GM12875 (cell line): Measurements from ENCODE around the gene SNX20.

ENCODE experiments used
- H3K4me3 ChIP-seq: one replicate; pipeline ENCODE4 v1.5.1; 2011; ENCODE audit warnings: low read depth, low read length, control low read depth
- CTCF ChIP-seq: IDR thresholded peaks from 2 replicates; pipeline ENCODE4 v1.5.1; 2011; ENCODE audit warnings: low read depth, mild to moderate bottlenecking, control low read depth, inconsistent platforms, low read length, moderate library complexity, borderline replicate concordance; ENCODE audit not compliant: insufficient read depth

Gene SNX20

DNA sequence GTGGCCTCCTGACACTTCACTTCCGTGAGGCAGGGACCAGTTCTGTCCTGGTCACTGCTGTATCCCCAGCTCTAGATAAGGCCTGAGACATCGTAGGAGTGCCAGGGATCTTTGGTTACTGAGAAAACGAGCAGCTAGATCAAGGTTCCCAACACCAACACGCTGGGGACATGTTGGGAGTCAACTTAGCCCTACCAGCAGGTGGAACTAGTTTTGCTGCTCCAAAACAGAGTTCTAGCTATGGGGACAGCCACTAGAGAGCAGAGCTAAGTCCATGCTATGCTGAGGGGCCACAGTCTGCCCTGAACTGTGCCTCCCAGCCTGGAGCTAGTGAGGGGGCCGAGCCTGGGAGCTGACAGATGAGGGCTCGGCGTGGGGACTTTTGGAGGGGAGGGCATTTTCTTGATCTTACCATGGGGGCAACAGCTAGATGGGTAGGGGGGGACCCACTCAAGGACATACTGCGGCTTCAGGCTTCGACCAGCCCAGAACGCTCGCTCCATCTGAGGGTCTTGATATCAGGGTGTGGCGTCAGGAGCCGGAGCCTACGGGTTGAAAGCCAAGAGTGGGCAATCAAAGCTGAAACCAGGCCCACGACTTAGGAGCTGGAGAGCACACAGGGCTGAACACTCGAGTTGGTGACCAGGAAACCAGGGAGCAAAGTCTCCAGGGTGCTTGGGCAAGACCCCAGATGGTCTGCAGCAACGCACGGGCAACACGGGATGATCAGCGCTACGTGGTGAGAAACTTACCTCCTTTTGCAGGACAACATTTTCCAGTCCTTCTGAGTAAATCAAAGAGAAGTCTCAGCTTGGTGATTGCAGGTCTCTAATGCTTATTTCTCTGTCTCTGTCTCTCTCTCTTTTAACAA is 13.4 kb downstream of the SNX20 start:
- H3K4me3 ChIP-seq = no peak overlapping the region
- 0 out of 2 replicates have a peak, but pooled peaks have one; percentile 16 for TF ChIP-seq CTCF

DNA sequence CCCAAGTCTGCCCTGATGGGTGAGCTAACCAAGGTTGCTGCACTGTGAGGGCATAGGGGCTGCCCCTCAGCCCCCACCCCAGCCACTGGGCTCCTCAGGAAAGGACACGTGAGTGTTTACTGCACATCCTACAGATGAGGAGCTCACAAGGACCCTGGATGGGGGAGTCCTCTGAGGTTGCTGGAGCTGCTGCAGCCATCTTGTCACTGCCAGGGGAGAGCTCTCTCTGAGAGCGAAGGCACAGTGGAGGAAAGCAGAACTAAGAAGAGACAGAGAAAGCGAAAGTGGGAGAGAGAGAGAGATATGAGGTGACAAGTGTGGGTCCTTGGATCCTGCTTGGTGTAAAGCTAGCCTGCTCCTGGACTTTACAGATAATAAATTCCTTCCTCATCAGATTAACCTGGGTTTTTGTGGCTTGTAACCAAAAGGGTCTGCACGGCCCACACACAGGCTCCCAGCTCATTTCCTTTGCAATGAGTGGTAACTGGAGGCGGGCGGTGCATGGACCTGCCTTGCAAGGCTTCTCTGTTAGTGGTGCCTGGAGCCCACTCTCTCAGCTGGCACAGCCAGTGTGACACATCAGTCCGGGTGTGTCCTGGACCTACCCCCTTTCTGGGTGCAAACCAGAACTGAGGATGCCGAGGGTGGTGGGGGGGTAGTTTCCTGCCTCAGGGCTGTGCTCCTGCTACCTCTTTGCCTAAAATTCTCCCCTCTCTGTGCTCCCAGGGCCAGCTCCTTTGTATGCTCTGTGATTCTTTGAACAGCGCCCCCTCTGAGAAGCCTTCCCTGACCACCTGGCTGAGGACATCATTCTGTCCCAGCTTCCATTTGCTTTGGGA is 14.2 kb downstream of the SNX20 start:
- TF ChIP-seq CTCF = no peak
- no peak overlapping the region for H3K4me3 ChIP-seq

- H3K4me3 ChIP-seq = peak overlapping the region; percentile 28
- peak; percentile 80 for TF ChIP-seq CTCF
These were observed 15.8 kb downstream of the SNX20 start for GRCh38 chr16:50665128-50665878.

DNA sequence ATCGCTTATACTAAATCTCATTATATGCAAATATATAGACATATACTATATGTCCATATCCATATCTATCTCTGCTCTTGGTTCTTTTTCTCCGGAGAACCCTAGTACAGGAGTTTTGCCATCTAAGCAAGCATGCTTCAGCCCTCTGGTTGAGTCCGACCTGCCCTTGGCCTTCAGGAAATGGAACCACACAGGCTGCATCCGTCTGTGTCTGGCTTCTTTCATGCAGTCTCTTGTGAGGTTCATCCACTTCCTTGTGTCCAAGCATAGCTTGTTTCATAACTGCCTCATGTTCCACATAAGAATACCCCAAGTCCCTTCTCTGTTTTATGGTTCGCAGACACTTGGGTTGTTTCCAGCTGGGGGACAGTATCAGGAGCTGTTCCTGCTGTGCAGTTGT is 16.8 kb downstream of the SNX20 start:
- TF ChIP-seq CTCF = no peak
- no peak overlapping the region for H3K4me3 ChIP-seq

DNA sequence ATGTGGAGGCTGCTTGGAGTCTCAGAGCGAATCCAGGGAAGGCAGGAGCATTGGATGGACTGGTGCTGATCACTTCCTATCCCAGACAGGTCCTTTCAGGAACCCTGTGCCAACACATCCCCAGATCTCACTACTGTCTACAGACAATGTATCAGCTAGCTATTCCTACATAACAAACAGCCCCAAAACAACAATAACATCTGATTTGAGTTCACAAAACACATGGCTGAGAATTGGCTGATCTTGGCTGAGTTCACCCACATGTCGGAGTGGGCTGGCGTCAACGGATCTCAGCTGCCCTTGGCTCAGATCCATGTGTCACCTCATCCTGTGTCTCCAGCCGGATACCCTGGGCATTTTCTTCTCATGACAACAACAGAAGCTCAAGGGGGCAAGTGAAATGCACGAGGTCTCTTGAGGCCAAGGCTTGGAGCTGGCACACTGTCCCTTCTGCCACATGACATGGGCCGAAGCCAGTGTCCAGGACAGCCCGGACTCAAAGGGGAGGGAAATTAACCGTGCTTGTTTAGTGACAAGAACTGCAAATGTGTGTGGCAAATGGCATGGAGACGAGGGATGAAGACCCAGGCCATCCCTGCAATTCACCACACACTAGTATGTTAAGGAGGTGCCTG is 18.7 kb downstream of the SNX20 start:
- H3K4me3 ChIP-seq = no peak overlapping the region
- no peak for TF ChIP-seq CTCF

DNA sequence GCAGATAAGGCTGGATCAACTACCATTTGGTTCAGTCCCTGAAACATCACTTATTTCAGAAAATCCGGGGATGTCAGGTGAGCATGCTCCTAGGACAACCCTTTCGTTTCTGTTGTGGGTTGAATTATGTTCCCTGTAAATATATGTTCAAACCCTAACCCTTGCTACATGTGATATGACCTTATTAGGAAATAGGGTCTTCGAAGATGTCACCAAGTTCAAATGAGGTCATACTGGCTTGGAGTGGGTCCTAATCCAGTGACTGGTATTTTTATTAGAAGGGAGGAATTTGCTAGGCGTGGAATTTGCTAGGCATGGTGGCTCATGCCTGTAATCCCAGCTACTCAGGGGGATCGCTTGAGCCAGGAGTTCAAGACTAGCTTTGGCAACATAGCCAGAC is 21.3 kb downstream of the SNX20 start:
- no peak overlapping the region for H3K4me3 ChIP-seq
- no peak for TF ChIP-seq CTCF
